Lower lobe of right lung (tissue), 2 donors: Measurements from ENCODE around the gene PRDM15. TPM values are rescaled to one million over a fixed set of nuclear protein-coding genes. Genes with fewer than 3 reads are reported as not detected.

Experiments
- ATAC-seq, 2 donors: fragments of 200-7000 bp; cut with Tn5 transposase; one replicate each; pipeline ENCODE4 v1.9.1; 2020 to 2022; ENCODE audit warnings: mild to moderate bottlenecking in 2 of 2, moderate library complexity in 2 of 2
- DNase-seq: peaks from one replicate; pipeline ENCODE4 v3.0.0-alpha.2; 2020
- H3K27ac ChIP-seq: fragments of 200-600 bp; one replicate; pipeline ENCODE4 v1.8.0; 2022
- H3K27me3 ChIP-seq: fragments of 200-600 bp; one replicate; pipeline ENCODE4 v1.8.0; 2022; ENCODE audit warnings: low read depth
- H3K36me3 ChIP-seq: fragments of 200-600 bp; one replicate; pipeline ENCODE4 v1.8.0; 2022; ENCODE audit warnings: mild to moderate bottlenecking
- H3K4me1 ChIP-seq: fragments of 200-600 bp; one replicate; pipeline ENCODE4 v1.8.0; 2022
- H3K4me3 ChIP-seq: fragments of 200-600 bp; one replicate; pipeline ENCODE4 v1.8.0; 2022; ENCODE audit warnings: mild to moderate bottlenecking
- H3K9me3 ChIP-seq: fragments of 200-600 bp; one replicate; pipeline ENCODE4 v1.8.0; 2022
- CTCF ChIP-seq: fragments of 200-600 bp; IDR thresholded peaks from one replicate; pipeline ENCODE4 v1.8.0; 2022; ENCODE audit warnings: antibody characterized with exemption, mild to moderate bottlenecking
- intact Hi-C: fragments of 100-400 bp; cut with DNase I; formaldehyde crosslinking; loops from one replicate; pipeline ENCODE4 v1.11.0; 2022
- total RNA-seq: library from RNA; stranded (reverse); fragmentation: NEBNext Ultra II Directional; extraction: Animal tissue kit (Norgen Biotek cat#: 25700); gene quantifications from one replicate; pipeline ENCODE4 v1.2.1, GENCODE V29; 2021
- donor health status: DM: no; HTN: yes; CAD: no; lungs with severe emphysema.

The PRDM15 gene
- total RNA-seq, 1 donor from 2014 or later = 6.6 TPM

GRCh38 chr21:41777951-41778815, 101.0 kb downstream of the PRDM15 start:
- Histone ChIP-seq H3K27me3 (peaks cover 38% of the 10 kb centered on the region), H3K4me3 (no peak overlapping the region)
- peak; percentile 93 to 94 for ATAC-seq

DNA sequence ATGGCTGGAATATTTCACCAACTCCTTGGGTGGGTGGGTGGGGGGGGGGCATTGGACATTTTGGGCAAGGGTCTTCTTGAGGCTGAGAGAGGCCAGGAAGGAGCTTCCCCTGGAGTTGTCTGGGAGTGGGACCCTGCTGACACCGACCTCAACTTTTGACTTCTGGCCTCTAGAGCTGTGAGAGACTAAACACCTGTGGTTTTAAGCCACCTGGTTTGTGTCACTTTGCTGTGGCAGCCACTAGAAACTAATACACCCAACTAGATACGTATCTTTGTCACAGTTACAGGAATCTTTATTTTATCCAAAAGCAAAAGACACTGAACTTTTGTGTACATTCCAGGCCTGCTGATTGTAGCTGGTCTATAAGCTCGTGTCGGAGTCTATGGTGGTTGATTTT, 102.4 kb downstream of the PRDM15 start:
- intact Hi-C loops = loop anchor here (10.0 kb wide), 1 partner anchor 162 kb away; no protein-coding TSS in a partner anchor
- peaks cover 30% of the 10 kb centered on the region for H3K27me3 ChIP-seq
- H3K27ac ChIP-seq = no peak overlapping the region
- ATAC-seq (no peak), DNase-seq (no peak)
- peaks cover 8% of the 10 kb centered on the region for H3K4me1 ChIP-seq
- H3K9me3 ChIP-seq = no peaks in the 10 kb centered on the region
- no peak for TF ChIP-seq CTCF
- H3K36me3 ChIP-seq = no peaks in the 10 kb centered on the region
- no peak overlapping the region for H3K4me3 ChIP-seq

More at GRCh38 chr21:41777951-41778815, 101.0 kb downstream of the PRDM15 start:
- TF ChIP-seq CTCF = peak; percentile 95
- Histone ChIP-seq H3K9me3 (no peaks in the 10 kb centered on the region), H3K4me1 (peaks cover 8% of the 10 kb centered on the region), H3K27ac (no peak overlapping the region), H3K36me3 (no peaks in the 10 kb centered on the region)
- intact Hi-C loops = loop anchor here (10.0 kb wide), 1 partner anchor 163 kb away; no protein-coding TSS in a partner anchor
- DNase-seq = peak; percentile 89

DNA sequence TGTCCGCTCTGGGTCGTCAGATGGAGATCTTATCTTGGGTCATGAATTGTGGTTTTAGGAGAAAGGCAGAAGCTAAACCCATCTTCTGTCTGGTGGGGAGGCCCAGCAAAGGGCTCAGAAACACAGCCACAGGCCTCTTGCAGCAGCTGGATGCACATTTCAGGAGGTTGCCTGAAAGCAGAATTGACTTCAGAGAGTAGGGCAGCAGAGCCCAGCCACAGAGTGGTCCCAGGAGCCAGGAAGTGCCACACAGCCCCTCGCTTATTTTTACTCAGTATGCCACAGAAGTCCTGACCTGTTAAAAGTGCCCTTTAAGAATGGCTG, 104.0 kb downstream of the PRDM15 start:
- no peak for TF ChIP-seq CTCF
- no peak for DNase-seq
- H3K9me3 ChIP-seq = no peaks in the 10 kb centered on the region
- H3K36me3 ChIP-seq = no peaks in the 10 kb centered on the region
- H3K27me3 ChIP-seq = peaks cover 45% of the 10 kb centered on the region
- intact Hi-C loops = loop anchor here (10.0 kb wide), 1 partner anchor 160 kb away; no protein-coding TSS in a partner anchor
- no peak overlapping the region for H3K4me3 ChIP-seq
- H3K4me1 ChIP-seq = peaks cover 8% of the 10 kb centered on the region
- ATAC-seq = no peak
- H3K27ac ChIP-seq = no peak overlapping the region

DNA sequence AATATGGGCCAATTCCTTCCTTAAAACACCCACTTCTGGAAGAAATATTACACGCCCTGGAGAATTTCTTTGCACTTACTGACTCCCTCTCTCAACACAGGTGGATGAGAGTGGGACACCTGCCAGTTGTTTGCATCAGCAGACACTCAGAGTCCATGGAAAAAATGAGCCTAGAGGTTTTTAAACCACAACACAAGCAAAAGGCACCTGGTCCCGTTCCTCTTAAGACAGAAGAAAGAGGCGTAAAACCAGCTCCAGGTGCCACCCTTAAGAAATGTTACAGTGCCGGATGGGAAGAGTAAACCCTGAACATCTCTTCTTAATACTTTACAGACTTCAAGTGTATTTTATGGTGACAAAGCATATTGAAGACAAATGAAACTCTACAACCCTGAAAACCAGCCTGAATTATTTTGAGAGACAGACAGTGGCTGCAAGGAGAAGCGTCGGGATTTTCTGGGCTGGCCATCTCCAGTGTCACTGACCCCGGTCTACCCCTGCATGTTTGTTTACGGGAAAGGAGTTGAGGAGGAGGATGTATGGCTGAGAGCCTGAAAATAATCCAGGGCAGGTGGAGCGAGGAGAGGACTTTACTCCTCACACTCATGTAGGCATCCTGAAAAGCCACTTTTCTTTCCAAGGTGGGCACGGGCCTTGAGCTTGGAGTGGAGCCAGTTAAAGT, 104.5 kb downstream of the PRDM15 start:
- Histone ChIP-seq H3K4me3 (no peak overlapping the region), H3K27ac (no peak overlapping the region), H3K4me1 (peaks cover 8% of the 10 kb centered on the region), H3K36me3 (no peaks in the 10 kb centered on the region), H3K27me3 (peaks cover 44% of the 10 kb centered on the region), H3K9me3 (no peaks in the 10 kb centered on the region)
- ATAC-seq (peak; percentile 29 to 46), DNase-seq (no peak)
- intact Hi-C loops = loop anchor here (10.0 kb wide), 1 partner anchor 160 kb away; no protein-coding TSS in a partner anchor
- TF ChIP-seq CTCF = no peak

GRCh38 chr21:41772351-41773080, 106.6 kb downstream of the PRDM15 start:
- TF ChIP-seq CTCF = no peak
- no peaks in the 10 kb centered on the region for H3K9me3 ChIP-seq
- intact Hi-C loops = loop anchor here (10.0 kb wide), 1 partner anchor 158 kb away; no protein-coding TSS in a partner anchor
- H3K36me3 ChIP-seq = no peaks in the 10 kb centered on the region
- peaks cover 17% of the 10 kb centered on the region for H3K4me1 ChIP-seq
- H3K4me3 ChIP-seq = no peak overlapping the region
- DNase-seq (no peak), ATAC-seq (no peak)
- H3K27ac ChIP-seq = no peak overlapping the region
- H3K27me3 ChIP-seq = peaks cover 48% of the 10 kb centered on the region
